ENCODE measurements around the gene EFS. TPM values are rescaled to one million over a fixed set of nuclear protein-coding genes. Genes with fewer than 3 reads are reported as not detected.

EFS gene
- polyA plus RNA-seq, 1 donor (not counting 4 experiments of a cell fraction or from before 2014, with no cell fraction given), result 1.4 TPM

DNA sequence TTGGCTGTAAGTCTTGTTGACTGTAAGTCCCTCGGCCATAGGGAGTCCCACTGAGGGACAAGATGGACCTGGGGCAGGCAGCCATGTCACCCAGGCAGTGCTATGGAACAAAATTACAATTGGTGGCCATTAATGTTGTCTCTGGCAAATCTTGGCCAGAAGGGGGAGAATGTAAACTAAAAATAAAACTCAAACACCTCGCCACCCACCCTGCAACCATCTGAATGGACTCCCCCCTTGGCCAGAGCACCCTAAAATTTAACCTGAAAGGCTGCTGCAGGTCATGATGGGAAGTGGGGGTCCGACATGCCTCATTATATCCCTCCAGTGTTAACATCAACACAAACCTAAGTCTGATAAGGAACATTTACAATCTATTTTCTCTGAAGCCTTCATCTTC is 20.5 kb downstream of the EFS start:
- Histone ChIP-seq H3K9ac (ENCODE audit: control insufficient read depth, extremely low read depth, insufficient read depth, low read length) (no peak overlapping the region), H3K4me2 (ENCODE audit: control insufficient read depth, extremely low read depth, insufficient read depth, low read depth, low read length) (no peak overlapping the region), H3K4me1 (ENCODE audit: control insufficient read depth, extremely low read depth, insufficient read depth, low read length) (no peaks in the 10 kb centered on the region), H3K36me3 (ENCODE audit: control insufficient read depth in 2 of 2, extremely low read depth in 1 of 2, insufficient read depth in 2 of 2, low read length in 2 of 2) (no peaks in the 10 kb centered on the region), H3K9me1 (ENCODE audit: control insufficient read depth, extremely low read depth, insufficient read depth, low read length) (no peaks in the 10 kb centered on the region), H3K79me2 (ENCODE audit: control insufficient read depth, insufficient read depth, low read length) (no peaks in the 10 kb centered on the region), H3K9me3 (ENCODE audit: control insufficient read depth, low read depth, low read length) (no peaks in the 10 kb centered on the region), H3K27ac (ENCODE audit: control insufficient read depth, insufficient read depth, low read length) (no peak overlapping the region), H2AFZ (ENCODE audit: control insufficient read depth, low read length) (no peak overlapping the region), H4K20me1 (ENCODE audit: control insufficient read depth, extremely low read depth, insufficient read depth, low read length) (no peaks in the 10 kb centered on the region), H3K27me3 (ENCODE audit: control insufficient read depth, extremely low read depth, insufficient read depth, low read length) (peaks cover 2% of the 10 kb centered on the region), H3K4me3 (ENCODE audit: control insufficient read depth in 2 of 3, extremely low read depth in 1 of 3, insufficient read depth in 2 of 3, low read depth in 1 of 3, low read length in 3 of 3) (no peak overlapping the region)
- dilution Hi-C loops (cut with MboI; ENCODE audit: extremely low pct_ligation_motif_present, low sequenced_read_pairs), result no loop called here
- no peak for FAIRE-seq
- TF ChIP-seq, protein P1, sequence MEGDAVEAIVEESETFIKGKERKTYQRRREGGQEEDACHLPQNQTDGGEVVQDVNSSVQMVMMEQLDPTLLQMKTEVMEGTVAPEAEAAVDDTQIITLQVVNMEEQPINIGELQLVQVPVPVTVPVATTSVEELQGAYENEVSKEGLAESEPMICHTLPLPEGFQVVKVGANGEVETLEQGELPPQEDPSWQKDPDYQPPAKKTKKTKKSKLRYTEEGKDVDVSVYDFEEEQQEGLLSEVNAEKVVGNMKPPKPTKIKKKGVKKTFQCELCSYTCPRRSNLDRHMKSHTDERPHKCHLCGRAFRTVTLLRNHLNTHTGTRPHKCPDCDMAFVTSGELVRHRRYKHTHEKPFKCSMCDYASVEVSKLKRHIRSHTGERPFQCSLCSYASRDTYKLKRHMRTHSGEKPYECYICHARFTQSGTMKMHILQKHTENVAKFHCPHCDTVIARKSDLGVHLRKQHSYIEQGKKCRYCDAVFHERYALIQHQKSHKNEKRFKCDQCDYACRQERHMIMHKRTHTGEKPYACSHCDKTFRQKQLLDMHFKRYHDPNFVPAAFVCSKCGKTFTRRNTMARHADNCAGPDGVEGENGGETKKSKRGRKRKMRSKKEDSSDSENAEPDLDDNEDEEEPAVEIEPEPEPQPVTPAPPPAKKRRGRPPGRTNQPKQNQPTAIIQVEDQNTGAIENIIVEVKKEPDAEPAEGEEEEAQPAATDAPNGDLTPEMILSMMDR (optimal IDR thresholded peaks at IDR 0.05 in 1 of 3, IDR thresholded peaks at IDR 0.05 in 1 of 3, conservative IDR thresholded peaks at IDR 0.05 in 1 of 3; ENCODE audit: extremely low read depth in 1 of 3, insufficient read depth in 2 of 3, low read length in 3 of 3), result peak in 1 of 3 experiments; percentile 2
- no peak for TF ChIP-seq EZH2 (IDR thresholded peaks at IDR 0.05; ENCODE audit: low read length)
- DNase-seq (ENCODE audit: low read depth, low spot score), result no peak

DNA sequence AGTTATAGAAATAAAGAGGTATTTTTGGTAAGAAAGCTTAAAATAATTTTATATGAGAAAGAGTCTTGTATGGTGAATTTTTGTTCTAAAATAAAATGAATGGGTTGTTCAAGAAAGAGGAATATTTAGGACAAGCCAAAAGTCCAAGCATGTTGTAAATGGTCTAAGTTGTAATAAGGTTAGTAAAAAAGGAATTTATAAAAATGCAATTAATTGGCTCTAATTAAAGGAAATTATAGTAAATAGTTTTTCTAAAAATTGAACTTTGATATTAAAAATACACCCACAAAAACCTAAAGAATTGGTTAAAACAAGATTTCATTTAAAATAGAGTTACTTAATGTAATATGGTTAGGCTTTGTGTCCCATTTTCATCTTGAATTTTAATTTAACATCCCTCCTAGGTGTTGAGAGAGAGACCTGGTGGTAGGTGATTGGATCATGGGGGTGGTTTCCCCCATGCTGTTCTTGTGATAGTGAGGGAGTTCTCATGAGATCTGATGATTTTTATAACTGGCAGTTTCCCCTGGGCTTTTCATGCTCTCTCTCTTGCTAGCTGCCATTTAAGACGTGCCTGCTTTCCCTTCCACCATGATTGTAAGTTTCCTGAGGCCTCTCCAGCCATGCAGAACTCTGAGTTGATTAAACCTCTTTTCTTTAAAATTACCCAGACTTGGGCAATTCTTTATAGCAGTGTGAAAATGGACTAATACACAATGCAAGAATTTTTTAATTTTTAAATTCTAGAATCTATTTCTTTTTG is 25.3 kb downstream of the EFS start:
- H3K9me1 ChIP-seq (ENCODE audit: control insufficient read depth, extremely low read depth, insufficient read depth, low read length), result no peaks in the 10 kb centered on the region
- no peaks in the 10 kb centered on the region for H4K20me1 ChIP-seq (ENCODE audit: control insufficient read depth, extremely low read depth, insufficient read depth, low read length)
- dilution Hi-C loops (cut with MboI; ENCODE audit: extremely low pct_ligation_motif_present, low sequenced_read_pairs), result no loop called here
- no peak overlapping the region for H3K9ac ChIP-seq (ENCODE audit: control insufficient read depth, extremely low read depth, insufficient read depth, low read length)
- no peaks in the 10 kb centered on the region for H3K36me3 ChIP-seq (ENCODE audit: control insufficient read depth in 2 of 2, extremely low read depth in 1 of 2, insufficient read depth in 2 of 2, low read length in 2 of 2)
- H2AFZ ChIP-seq (ENCODE audit: control insufficient read depth, low read length), result no peak overlapping the region
- TF ChIP-seq, protein P1 (optimal IDR thresholded peaks at IDR 0.05 in 1 of 3, IDR thresholded peaks at IDR 0.05 in 1 of 3, conservative IDR thresholded peaks at IDR 0.05 in 1 of 3; ENCODE audit: extremely low read depth in 1 of 3, insufficient read depth in 2 of 3, low read length in 3 of 3), result no peak
- no peak for TF ChIP-seq EZH2 (IDR thresholded peaks at IDR 0.05; ENCODE audit: low read length)
- no peak overlapping the region for H3K4me3 ChIP-seq (ENCODE audit: control insufficient read depth in 2 of 3, extremely low read depth in 1 of 3, insufficient read depth in 2 of 3, low read depth in 1 of 3, low read length in 3 of 3)
- DNase-seq (ENCODE audit: low read depth, low spot score), result no peak
- no peaks in the 10 kb centered on the region for H3K4me1 ChIP-seq (ENCODE audit: control insufficient read depth, extremely low read depth, insufficient read depth, low read length)
- FAIRE-seq, result no peak
- H3K9me3 ChIP-seq (ENCODE audit: control insufficient read depth, low read depth, low read length), result no peaks in the 10 kb centered on the region
- no peaks in the 10 kb centered on the region for H3K79me2 ChIP-seq (ENCODE audit: control insufficient read depth, insufficient read depth, low read length)
- peaks cover 3% of the 10 kb centered on the region for H3K27me3 ChIP-seq (ENCODE audit: control insufficient read depth, extremely low read depth, insufficient read depth, low read length)
- H3K27ac ChIP-seq (ENCODE audit: control insufficient read depth, insufficient read depth, low read length), result no peak overlapping the region
- H3K4me2 ChIP-seq (ENCODE audit: control insufficient read depth, extremely low read depth, insufficient read depth, low read depth, low read length), result no peak overlapping the region
